HEK293 (cell line): ENCODE measurements around the gene CEP104.

ENCODE experiments used
- CTCF ChIP-seq: fragments of 450-650 bp; formaldehyde crosslinking; IDR thresholded peaks from 2 replicates; pipeline ENCODE4 v1.5.1; 2016; ENCODE audit warnings: missing biosample characterization, missing genetic modification characterization
- ZNF155 ChIP-seq: fragments of 450-650 bp; formaldehyde crosslinking; IDR thresholded peaks from 2 replicates; pipeline ENCODE4 v1.5.1; 2016; ENCODE audit warnings: missing biosample characterization, missing genetic modification characterization
- ZNF548 ChIP-seq: fragments of 450-650 bp; formaldehyde crosslinking; IDR thresholded peaks from 2 replicates; pipeline ENCODE4 v1.5.1; 2016; ENCODE audit warnings: missing biosample characterization, missing genetic modification characterization

DNA sequence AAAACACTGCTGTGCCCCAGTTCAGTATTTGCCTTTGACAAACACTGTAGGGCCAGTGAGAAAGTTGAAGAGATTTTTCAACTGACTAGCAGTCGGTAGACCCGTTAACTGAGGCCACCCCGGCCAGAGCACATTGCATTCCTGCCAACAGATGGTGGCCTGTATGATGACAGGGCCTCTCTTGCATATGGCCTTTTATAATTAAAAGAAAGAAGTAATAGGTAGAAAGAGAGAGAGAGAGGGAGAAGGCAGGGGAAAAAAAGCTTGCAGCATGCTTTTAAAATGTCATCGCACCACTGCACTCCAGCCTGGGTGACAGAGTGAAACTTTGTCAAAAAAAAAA lies 47.8 kb upstream of the CEP104 start:
- TF ChIP-seq CTCF (tag by site-specific recombination) (no peak), ZNF548 (tag by site-specific recombination) (no peak), ZNF155 (tag by site-specific recombination) (no peak)
